NCI-H1417 (cell line): Measurements from ENCODE around the gene PCNX2.

Source experiments
- DNase-seq, 3 experiments: peaks; one replicate each; lab custom pipeline; 2025; lab: John Stamatoyannopoulos, UW

PCNX2 gene

DNA sequence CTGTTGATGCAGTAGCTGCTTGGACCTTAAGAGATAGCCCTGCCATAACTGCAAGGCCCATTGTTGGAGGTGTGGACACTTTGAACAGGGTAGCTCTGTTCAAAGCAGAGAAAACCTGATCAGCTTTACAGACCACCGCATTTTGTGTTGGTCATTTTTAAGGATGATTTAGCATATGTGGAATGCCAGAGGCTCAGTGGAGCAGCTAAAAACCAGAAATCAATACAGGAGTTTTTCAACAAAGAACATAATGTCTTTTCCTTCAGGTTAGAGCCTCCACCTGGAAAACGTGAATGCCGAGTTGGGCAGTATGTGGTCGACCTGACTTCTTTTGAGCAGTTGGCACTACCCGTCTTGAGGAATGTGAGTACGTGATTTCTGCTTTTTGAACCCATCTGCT, 339.4 kb downstream of the PCNX2 start:
- DNase-seq: no peak

DNA sequence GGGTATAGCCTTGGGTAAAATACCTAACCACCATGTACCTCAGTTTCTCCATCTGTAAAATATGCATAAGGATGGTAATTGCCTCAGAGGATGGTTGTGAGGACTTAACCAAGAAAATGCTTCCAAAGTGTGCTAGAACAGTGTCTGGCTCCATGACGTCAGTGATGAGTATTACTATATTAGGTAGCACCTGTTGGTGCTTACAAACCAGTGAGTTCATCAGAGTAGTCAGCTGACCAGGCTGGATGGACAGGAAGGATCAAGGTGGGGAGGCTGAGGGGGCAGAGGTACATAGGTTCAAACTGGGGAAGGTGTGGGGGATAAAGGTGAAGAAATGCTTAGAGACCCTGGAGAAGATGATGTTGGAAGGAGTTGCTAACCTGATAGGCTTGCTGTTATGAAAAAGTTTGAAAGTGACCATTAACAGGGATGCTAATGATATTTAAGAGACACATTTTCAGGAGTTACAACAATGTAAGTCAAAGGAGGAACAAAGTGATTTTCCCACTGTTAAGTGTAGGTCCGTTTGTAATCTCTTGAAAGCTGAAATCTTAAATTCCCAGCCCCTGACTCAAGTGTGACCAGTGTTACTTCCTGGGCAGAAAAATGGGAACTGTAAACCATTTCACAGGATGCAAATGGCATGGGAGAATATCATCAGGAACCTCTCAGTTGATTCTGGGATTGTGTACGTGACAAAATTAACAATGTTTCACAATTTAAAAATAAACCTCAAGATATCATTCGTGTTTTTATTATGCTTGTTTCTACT, 340.7 kb downstream of the PCNX2 start:
- DNase-seq: no peak

- peak; percentile 9 to 52 (median 23) for DNase-seq
Observed at GRCh38 chr1:232952514-232953499, 342.7 kb downstream of the PCNX2 start.

GRCh38 chr1:232951605-232952004, 343.9 kb downstream of the PCNX2 start:
- DNase-seq: no peak

DNA sequence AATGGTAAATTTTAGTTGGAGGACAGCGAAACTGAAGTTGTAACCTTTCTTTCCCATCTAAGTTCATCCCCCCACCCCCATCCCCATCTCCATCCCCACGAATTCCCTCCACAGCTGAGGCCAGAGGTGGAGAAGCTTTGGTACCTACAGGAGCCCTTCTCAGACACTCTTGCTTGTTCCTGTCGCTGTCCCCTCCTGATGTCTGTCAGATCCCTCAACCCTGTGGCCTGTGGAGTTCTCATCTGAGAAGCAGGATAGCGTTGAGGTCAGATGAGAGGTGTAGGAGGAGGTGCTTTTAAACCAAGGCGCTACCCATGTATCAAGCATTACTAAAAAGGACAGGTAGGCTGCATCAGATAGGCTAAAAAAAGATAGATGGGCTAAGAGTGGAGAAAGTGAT, 344.3 kb downstream of the PCNX2 start:
- DNase-seq: no peak

GRCh38 chr1:232950197-232951176, 345.0 kb downstream of the PCNX2 start, which contains the start of gene NTPCR:
Gene NTPCR, plus strand, starts transcription at chr1:232950611. Its CDS starts 100 bp downstream, at chr1:232950711.
- peak; percentile 87 to 96 (median 87) for DNase-seq

DNA sequence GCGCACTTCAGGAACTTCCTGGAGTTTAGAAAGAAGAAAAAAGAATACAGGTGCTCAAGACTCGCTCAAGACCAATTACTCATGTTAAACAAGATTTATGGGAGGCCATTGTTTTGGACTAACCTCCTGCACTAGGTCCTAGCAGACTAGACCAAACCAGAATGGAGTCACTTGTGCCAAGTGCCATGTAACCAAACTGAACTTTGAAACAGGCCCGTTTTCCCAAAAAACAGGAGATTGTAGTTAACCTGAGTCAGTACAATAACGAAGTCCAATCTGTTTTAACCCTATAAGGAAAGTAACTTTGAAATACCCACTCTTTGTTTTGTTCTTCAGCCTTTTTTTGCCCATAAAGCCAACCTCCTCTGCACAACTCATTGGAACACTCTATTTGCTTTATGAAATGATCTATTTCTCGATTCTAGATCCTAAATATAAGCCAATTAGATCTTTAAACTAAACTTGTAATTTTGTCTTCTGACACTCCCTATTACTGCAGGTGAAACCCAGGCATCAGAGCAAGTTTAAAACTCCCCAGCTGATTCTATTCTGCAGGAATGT, 345.8 kb downstream of the PCNX2 start:
- DNase-seq: no peak

GRCh38 chr1:232944347-232944746, 351.2 kb downstream of the PCNX2 start:
- DNase-seq: no peak

DNA sequence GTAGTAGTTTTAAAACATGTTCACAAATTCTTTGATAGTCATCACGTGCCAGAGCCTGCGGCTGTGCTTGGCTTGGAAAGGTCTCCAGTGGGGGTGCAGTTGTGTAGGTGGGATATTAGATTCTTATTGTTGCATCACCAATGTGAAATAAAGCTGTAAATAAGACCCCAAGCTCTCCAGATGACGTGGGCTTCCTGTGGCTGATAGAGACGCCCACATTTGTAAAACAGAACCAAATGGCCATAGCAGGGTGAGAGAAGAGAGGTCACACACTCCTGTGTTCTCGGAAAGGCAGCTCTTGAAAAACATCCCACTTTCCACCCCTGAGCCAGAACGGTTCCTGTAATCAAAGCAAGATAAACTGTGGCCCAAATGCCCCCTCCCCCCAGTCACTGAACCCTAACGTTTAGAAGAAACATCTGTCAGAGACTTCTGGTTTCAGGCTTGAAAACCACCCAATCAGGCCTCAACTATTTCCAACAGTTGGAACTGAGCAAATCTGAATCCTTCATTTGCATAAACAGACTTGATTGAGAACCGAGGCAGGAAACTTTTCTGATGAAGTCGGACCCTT, 351.8 kb downstream of the PCNX2 start:
- DNase-seq: no peak

GRCh38 chr1:232942413-232943294, 352.9 kb downstream of the PCNX2 start:
- DNase-seq: no peak

DNA sequence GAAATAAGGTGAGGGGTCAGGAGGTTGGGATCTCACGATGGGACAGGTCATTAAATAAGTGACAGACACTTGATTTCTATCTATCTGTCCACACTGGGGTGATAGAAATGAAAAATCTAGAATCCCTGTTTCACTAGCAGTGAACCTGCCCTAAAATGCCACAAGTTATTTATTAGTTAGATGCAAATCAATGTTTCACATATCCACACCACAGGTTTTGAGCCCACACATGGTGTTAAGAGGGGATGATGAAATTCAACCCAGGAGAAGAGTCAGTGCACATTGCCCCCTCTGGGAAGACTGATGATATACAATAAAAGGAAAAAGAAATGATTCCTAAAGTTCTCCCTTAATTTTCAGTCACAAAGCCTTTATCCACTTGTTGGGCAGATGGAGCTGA, 355.3 kb downstream of the PCNX2 start:
- DNase-seq: no peak

DNA sequence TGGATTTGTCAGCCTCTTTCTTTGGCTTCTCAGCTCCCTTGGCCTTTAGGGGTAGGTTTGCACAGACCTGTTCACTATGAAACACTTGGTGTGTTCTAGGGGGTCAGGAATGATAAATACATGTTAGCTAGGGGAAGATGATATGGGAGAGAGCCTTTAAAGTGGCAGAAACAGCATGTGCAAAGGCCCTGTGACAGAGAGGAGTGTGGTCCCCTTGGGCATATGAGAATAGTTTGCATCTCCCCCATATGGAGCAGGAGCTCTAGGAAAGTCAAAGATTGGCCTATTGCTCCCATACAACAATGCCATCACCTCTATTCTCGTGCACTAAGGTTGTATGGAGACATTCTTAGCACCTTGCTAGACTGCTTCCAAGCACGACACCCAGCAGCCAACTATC, 355.8 kb downstream of the PCNX2 start:
- DNase-seq: no peak

- no peak for DNase-seq
Observed at GRCh38 chr1:232938926-232939325, 356.6 kb downstream of the PCNX2 start.

- no peak for DNase-seq
Observed at GRCh38 chr1:232937741-232938375, 357.7 kb downstream of the PCNX2 start.

GRCh38 chr1:232936941-232937340, 358.6 kb downstream of the PCNX2 start:
- no peak for DNase-seq
